NK-92 (cell line): Measurements from ENCODE around the gene MMAB.

Source experiments
- DNase-seq: peaks from one replicate; lab custom pipeline; 2025; ENCODE audit not compliant: unreplicated experiment; lab: John Stamatoyannopoulos, UW

MMAB gene

GRCh38 chr12:109573029-109573913, at the start of gene MMAB, which contains the start of gene MVK:
MMAB (minus strand) TSS chr12:109573504; CDS start chr12:109573480, 24 bp downstream.
MVK (plus strand) TSS chr12:109573794; CDS start chr12:109574823, 1,029 bp downstream.
- DNase-seq = peak; percentile 96

GRCh38 chr12:109621901-109622364, 48.6 kb upstream of the MMAB start:
- no peak for DNase-seq

GRCh38 chr12:109621211-109621694, 47.9 kb upstream of the MMAB start:
- DNase-seq = no peak

GRCh38 chr12:109619002-109619604, 45.8 kb upstream of the MMAB start:
- DNase-seq = no peak

- DNase-seq = no peak
These were observed 44.8 kb upstream of the MMAB start for GRCh38 chr12:109618082-109618481.

GRCh38 chr12:109617491-109617890, 44.2 kb upstream of the MMAB start:
- DNase-seq = no peak

- no peak for DNase-seq
These were observed 42.4 kb upstream of the MMAB start for GRCh38 chr12:109615556-109616229.

GRCh38 chr12:109613649-109614455, 40.5 kb upstream of the MMAB start:
- no peak for DNase-seq

GRCh38 chr12:109612975-109613502, 39.7 kb upstream of the MMAB start:
- no peak for DNase-seq

- no peak for DNase-seq
These were observed 38.7 kb upstream of the MMAB start for GRCh38 chr12:109612003-109612402.

- no peak for DNase-seq
These were observed 37.9 kb upstream of the MMAB start for GRCh38 chr12:109611223-109611622.

GRCh38 chr12:109610523-109610922, 37.2 kb upstream of the MMAB start:
- no peak for DNase-seq

GRCh38 chr12:109609342-109609741, 36.0 kb upstream of the MMAB start:
- DNase-seq = no peak

- DNase-seq = no peak
These were observed 35.5 kb upstream of the MMAB start for GRCh38 chr12:109608793-109609192.

- DNase-seq = no peak
These were observed 35.0 kb upstream of the MMAB start for GRCh38 chr12:109608270-109608669.

GRCh38 chr12:109607618-109608017, 34.3 kb upstream of the MMAB start:
- no peak for DNase-seq

- DNase-seq = no peak
These were observed 33.2 kb upstream of the MMAB start for GRCh38 chr12:109606320-109607028.

GRCh38 chr12:109605599-109606228, 32.4 kb upstream of the MMAB start:
- no peak for DNase-seq

GRCh38 chr12:109605016-109605415, 31.7 kb upstream of the MMAB start:
- no peak for DNase-seq
